Measurements from ENCODE around the gene RPTOR. TPM values are rescaled to one million over a fixed set of nuclear protein-coding genes. Genes with fewer than 3 reads are reported as not detected.

RPTOR gene
- total and polyA plus RNA-seq, 2 donors (not counting 1 experiment from before 2014, with no cell fraction given), result 6.7 to 22.8 TPM

DNA sequence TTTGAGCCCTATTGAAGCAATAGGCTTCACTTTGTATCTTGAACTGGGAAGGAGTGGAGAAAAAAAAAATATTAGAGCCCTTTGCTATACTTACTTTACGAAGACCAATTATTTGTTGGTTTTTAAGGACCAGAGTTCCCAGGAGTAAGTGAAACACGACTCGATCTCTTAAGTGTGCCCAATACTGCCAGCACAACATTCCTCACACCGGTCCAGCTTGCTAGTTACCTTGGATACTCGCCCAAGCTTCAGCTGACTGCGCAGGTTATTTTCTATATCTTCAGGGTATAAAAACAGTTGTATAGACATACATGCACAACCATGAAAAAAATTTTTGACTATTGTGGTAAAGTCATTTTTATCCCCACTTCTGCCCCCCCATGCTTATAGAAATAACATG, 72.1 kb downstream of the RPTOR start:
- Histone ChIP-seq H3K9ac (ENCODE audit: insufficient read depth, low read length) (no peak overlapping the region), H3K27ac (ENCODE audit: insufficient read depth, low read length) (no peak overlapping the region), H4K20me1 (ENCODE audit: control insufficient read depth, extremely low read depth, insufficient read depth, low read length) (no peaks in the 10 kb centered on the region), H3K4me3 (replicated peaks in 1 of 4; ENCODE audit: control extremely low read depth in 1 of 4, insufficient read depth in 1 of 4, low read depth in 3 of 4, low read length in 4 of 4) (no peak overlapping the region), H2AFZ (ENCODE audit: low read length) (no peak overlapping the region), H3K4me1 (ENCODE audit: control insufficient read depth, extremely low read depth, insufficient read depth, low read length) (no peaks in the 10 kb centered on the region), H3K79me2 (ENCODE audit: control insufficient read depth, insufficient read depth, low read length) (peaks cover 16% of the 10 kb centered on the region), H3K4me2 (ENCODE audit: extremely low read depth, insufficient read depth, low read length) (no peak overlapping the region), H3K27me3 (ENCODE audit: control insufficient read depth, insufficient read depth, low read length) (no peaks in the 10 kb centered on the region), H3K36me3 (ENCODE audit: control insufficient read depth, insufficient read depth, low read length) (no peaks in the 10 kb centered on the region), H3K9me3 (ENCODE audit: control insufficient read depth, insufficient read depth, low read depth, low read length) (no peaks in the 10 kb centered on the region)
- no peak for TF ChIP-seq EZH2 (IDR thresholded peaks at IDR 0.05; ENCODE audit: low read length, missing control alignments)
- TF ChIP-seq, protein P1, sequence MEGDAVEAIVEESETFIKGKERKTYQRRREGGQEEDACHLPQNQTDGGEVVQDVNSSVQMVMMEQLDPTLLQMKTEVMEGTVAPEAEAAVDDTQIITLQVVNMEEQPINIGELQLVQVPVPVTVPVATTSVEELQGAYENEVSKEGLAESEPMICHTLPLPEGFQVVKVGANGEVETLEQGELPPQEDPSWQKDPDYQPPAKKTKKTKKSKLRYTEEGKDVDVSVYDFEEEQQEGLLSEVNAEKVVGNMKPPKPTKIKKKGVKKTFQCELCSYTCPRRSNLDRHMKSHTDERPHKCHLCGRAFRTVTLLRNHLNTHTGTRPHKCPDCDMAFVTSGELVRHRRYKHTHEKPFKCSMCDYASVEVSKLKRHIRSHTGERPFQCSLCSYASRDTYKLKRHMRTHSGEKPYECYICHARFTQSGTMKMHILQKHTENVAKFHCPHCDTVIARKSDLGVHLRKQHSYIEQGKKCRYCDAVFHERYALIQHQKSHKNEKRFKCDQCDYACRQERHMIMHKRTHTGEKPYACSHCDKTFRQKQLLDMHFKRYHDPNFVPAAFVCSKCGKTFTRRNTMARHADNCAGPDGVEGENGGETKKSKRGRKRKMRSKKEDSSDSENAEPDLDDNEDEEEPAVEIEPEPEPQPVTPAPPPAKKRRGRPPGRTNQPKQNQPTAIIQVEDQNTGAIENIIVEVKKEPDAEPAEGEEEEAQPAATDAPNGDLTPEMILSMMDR (conservative IDR thresholded peaks at IDR 0.05 in 1 of 2, IDR thresholded peaks at IDR 0.05 in 1 of 2; ENCODE audit: low read depth in 1 of 2, low read length in 2 of 2), result no peak
- DNase-seq (ENCODE audit: low read depth in 2 of 2), result no peak

DNA sequence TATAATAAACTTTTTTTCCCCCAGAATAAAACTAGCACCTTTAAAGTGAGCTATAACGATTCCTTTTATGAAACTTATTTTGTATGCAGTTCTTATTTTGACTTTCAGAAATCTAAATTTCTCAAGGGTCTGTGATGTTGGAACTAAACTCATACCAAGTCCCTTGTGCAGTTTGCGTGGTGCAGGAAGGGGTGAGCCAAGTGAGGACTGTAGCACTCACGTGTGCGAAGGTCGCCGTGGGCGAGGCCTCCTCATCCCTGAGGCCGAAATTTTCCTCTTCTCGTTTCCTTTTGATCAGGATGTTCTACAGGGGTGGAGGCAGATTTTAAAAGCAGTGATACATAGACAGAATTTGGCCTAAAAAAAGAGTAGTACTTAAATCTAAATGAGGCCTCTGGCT, 73.7 kb downstream of the RPTOR start:
- Histone ChIP-seq H4K20me1 (ENCODE audit: control insufficient read depth, extremely low read depth, insufficient read depth, low read length) (no peaks in the 10 kb centered on the region), H3K36me3 (ENCODE audit: control insufficient read depth, insufficient read depth, low read length) (no peaks in the 10 kb centered on the region), H3K4me1 (ENCODE audit: control insufficient read depth, extremely low read depth, insufficient read depth, low read length) (no peaks in the 10 kb centered on the region), H3K9ac (ENCODE audit: insufficient read depth, low read length) (no peak overlapping the region), H3K4me2 (ENCODE audit: extremely low read depth, insufficient read depth, low read length) (no peak overlapping the region), H2AFZ (ENCODE audit: low read length) (no peak overlapping the region), H3K79me2 (ENCODE audit: control insufficient read depth, insufficient read depth, low read length) (peaks cover 9% of the 10 kb centered on the region), H3K4me3 (replicated peaks in 1 of 4; ENCODE audit: control extremely low read depth in 1 of 4, insufficient read depth in 1 of 4, low read depth in 3 of 4, low read length in 4 of 4) (no peak overlapping the region), H3K9me3 (ENCODE audit: control insufficient read depth, insufficient read depth, low read depth, low read length) (no peaks in the 10 kb centered on the region), H3K27me3 (ENCODE audit: control insufficient read depth, insufficient read depth, low read length) (no peaks in the 10 kb centered on the region), H3K27ac (ENCODE audit: insufficient read depth, low read length) (no peak overlapping the region)
- DNase-seq (ENCODE audit: low read depth in 2 of 2), result no peak
- no peak for TF ChIP-seq EZH2 (IDR thresholded peaks at IDR 0.05; ENCODE audit: low read length, missing control alignments)
- TF ChIP-seq, protein P1 (conservative IDR thresholded peaks at IDR 0.05 in 1 of 2, IDR thresholded peaks at IDR 0.05 in 1 of 2; ENCODE audit: low read depth in 1 of 2, low read length in 2 of 2), result no peak

DNA sequence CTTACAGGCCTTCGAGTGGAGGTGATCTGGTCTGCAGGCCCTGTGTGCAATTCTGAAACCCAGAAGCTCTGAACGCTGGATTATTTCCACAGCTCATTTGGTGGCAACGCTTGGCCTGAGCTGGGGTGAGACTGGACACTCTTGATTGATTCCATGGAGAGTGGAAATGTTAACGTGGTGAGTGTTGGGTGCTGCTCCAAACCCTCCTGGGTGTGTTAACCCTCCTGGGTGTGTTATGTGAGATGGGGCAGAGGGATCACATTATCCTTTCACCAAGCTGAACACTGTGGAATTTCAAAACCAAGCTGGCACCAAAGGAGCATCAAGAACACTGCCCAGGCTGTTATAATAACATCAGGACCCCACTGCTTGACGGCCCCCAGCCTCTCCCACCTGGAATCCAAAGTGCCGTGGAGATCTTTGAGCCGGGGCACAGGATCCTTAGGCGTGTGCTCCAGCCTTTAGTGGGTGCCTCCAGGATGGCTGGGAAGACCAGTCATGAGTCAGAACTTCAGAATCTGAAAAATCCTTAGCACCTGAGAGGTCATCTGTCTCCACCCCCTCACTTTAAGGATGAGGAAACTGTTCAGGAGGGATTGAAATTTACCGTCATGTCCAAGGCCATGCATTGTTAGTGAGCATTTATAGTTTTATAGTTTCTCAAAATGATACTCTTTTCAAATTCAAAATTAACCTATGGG, 75.0 kb downstream of the RPTOR start:
- no peak overlapping the region for H3K4me2 ChIP-seq (ENCODE audit: extremely low read depth, insufficient read depth, low read length)
- H3K27me3 ChIP-seq (ENCODE audit: control insufficient read depth, insufficient read depth, low read length), result no peaks in the 10 kb centered on the region
- TF ChIP-seq, protein P1 (conservative IDR thresholded peaks at IDR 0.05 in 1 of 2, IDR thresholded peaks at IDR 0.05 in 1 of 2; ENCODE audit: low read depth in 1 of 2, low read length in 2 of 2), result no peak
- TF ChIP-seq EZH2 (IDR thresholded peaks at IDR 0.05; ENCODE audit: low read length, missing control alignments), result no peak
- H3K9me3 ChIP-seq (ENCODE audit: control insufficient read depth, insufficient read depth, low read depth, low read length), result no peaks in the 10 kb centered on the region
- H3K27ac ChIP-seq (ENCODE audit: insufficient read depth, low read length), result no peak overlapping the region
- no peaks in the 10 kb centered on the region for H3K36me3 ChIP-seq (ENCODE audit: control insufficient read depth, insufficient read depth, low read length)
- no peak overlapping the region for H2AFZ ChIP-seq (ENCODE audit: low read length)
- peaks cover 6% of the 10 kb centered on the region for H3K79me2 ChIP-seq (ENCODE audit: control insufficient read depth, insufficient read depth, low read length)
- H3K4me3 ChIP-seq (replicated peaks in 1 of 4; ENCODE audit: control extremely low read depth in 1 of 4, insufficient read depth in 1 of 4, low read depth in 3 of 4, low read length in 4 of 4), result no peak overlapping the region
- H3K4me1 ChIP-seq (ENCODE audit: control insufficient read depth, extremely low read depth, insufficient read depth, low read length), result no peaks in the 10 kb centered on the region
- H4K20me1 ChIP-seq (ENCODE audit: control insufficient read depth, extremely low read depth, insufficient read depth, low read length), result no peaks in the 10 kb centered on the region
- H3K9ac ChIP-seq (ENCODE audit: insufficient read depth, low read length), result no peak overlapping the region
- DNase-seq (ENCODE audit: low read depth in 2 of 2), result peak in 1 of 2 donors; percentile 70
